ENCODE data around the gene CDYL2.

Gene CDYL2

GRCh38 chr16:80583466-80583865, 220.9 kb downstream of the CDYL2 start:
- no peak for DNase-seq

- no peak for DNase-seq
These were observed 224.1 kb downstream of the CDYL2 start for GRCh38 chr16:80580109-80580832.

GRCh38 chr16:80577485-80578280, 226.7 kb downstream of the CDYL2 start:
- DNase-seq = peak; percentile 32

- DNase-seq = no peak
These were observed 228.0 kb downstream of the CDYL2 start for GRCh38 chr16:80576343-80576912.

GRCh38 chr16:80573700-80574120, 230.7 kb downstream of the CDYL2 start:
- DNase-seq = no peak

- DNase-seq = no peak
These were observed 234.3 kb downstream of the CDYL2 start for GRCh38 chr16:80570106-80570478.

GRCh38 chr16:80569440-80570105, 234.8 kb downstream of the CDYL2 start:
- no peak for DNase-seq

- DNase-seq = no peak
These were observed 240.0 kb downstream of the CDYL2 start for GRCh38 chr16:80564394-80564793.

GRCh38 chr16:80563066-80563465, 241.3 kb downstream of the CDYL2 start:
- no peak for DNase-seq

- DNase-seq = no peak
These were observed 245.0 kb downstream of the CDYL2 start for GRCh38 chr16:80559369-80559768.

- peak; percentile 31 for DNase-seq
These were observed 247.4 kb downstream of the CDYL2 start for GRCh38 chr16:80557037-80557436.

- DNase-seq = no peak
These were observed 247.9 kb downstream of the CDYL2 start for GRCh38 chr16:80556481-80556880.

- DNase-seq = no peak
These were observed 250.4 kb downstream of the CDYL2 start for GRCh38 chr16:80554033-80554432.

GRCh38 chr16:80552277-80552676, 252.1 kb downstream of the CDYL2 start:
- DNase-seq = no peak
